ENCODE data around the gene EIF4G3.
"Not testable (repeated sequence)": the region's sequence is repeated elsewhere in the genome, so short reads cannot be mapped to it uniquely, and the experiment has no call there.

EIF4G3 gene, protein sequence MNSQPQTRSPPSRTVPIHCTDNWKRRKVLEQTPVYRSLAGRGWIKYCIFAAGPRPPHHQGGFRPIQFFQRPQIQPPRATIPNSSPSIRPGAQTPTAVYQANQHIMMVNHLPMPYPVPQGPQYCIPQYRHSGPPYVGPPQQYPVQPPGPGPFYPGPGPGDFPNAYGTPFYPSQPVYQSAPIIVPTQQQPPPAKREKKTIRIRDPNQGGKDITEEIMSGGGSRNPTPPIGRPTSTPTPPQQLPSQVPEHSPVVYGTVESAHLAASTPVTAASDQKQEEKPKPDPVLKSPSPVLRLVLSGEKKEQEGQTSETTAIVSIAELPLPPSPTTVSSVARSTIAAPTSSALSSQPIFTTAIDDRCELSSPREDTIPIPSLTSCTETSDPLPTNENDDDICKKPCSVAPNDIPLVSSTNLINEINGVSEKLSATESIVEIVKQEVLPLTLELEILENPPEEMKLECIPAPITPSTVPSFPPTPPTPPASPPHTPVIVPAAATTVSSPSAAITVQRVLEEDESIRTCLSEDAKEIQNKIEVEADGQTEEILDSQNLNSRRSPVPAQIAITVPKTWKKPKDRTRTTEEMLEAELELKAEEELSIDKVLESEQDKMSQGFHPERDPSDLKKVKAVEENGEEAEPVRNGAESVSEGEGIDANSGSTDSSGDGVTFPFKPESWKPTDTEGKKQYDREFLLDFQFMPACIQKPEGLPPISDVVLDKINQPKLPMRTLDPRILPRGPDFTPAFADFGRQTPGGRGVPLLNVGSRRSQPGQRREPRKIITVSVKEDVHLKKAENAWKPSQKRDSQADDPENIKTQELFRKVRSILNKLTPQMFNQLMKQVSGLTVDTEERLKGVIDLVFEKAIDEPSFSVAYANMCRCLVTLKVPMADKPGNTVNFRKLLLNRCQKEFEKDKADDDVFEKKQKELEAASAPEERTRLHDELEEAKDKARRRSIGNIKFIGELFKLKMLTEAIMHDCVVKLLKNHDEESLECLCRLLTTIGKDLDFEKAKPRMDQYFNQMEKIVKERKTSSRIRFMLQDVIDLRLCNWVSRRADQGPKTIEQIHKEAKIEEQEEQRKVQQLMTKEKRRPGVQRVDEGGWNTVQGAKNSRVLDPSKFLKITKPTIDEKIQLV (N-terminal part only)

DNA sequence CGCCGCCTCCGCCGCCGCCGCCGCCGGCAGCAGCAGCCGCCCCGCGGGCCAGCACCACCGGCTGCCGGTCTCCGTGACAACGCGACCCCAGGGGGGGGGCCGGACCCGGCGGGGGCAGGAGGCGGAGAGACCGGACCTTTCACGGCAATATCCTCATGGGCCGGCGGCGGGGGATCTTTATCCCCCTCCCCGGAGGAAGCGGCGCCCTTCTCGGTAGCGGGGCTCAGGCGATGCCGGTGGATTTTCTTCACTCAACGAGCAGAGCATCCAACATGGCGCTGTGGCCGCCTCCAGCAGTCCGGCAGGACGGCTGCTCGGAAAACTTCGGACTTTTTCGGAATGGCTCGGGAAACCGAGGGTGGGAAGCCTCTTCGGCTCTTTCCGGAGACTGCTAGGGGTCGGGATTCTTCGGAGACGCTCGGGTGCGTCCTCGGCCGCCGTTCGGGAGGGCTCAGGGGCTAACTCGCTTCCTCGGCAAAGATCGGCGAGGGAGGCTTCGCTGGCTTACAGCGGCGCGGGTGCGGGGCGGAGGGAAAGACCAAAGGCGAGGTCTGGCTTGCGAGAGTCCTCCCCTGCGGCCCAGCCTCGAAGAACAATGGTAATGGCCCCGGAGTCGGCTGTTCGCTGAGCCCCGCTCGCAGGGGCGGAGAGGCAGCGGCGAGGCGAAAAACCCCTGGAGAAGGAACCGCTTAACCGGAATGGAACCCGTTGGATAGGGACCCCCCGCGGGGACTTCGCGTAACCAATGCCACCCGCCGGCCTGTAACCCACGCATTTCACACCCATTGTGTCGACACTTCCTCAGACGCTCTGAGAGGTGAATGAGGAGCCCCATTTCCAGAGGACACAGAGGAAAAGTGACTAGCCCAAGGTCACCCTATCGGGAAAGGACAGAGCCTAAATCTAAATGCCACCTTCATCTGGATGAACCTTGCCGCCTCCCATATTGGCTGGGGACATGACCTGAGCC lies at the start of gene EIF4G3:
EIF4G3 (minus strand) TSS at position 312 of the 970 bp plus-strand sequence. CDS start 174,155 bp downstream, outside the sequence.
- DNase-seq, result peak; percentile 100

DNA sequence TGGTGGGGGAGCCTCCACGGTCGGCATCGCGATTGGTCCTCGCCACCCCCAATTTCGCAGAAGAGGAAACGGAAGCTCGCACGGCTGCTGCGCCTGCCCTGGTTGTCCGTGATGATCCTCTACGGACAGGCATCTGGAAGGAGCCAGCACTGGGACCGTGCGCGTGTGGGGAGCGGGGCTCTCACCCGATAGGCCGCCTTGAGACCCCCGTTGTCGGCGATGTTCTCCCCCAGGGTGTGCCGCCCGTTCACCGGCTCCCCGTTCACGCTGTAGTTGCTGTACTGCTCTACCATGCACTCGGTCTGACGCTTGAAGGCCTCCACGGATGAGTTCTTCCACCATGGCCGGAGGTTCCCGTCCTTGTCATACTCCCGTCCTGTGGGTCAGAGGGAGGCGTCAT lies 48.4 kb upstream of the EIF4G3 start:
- no peak for DNase-seq

DNA sequence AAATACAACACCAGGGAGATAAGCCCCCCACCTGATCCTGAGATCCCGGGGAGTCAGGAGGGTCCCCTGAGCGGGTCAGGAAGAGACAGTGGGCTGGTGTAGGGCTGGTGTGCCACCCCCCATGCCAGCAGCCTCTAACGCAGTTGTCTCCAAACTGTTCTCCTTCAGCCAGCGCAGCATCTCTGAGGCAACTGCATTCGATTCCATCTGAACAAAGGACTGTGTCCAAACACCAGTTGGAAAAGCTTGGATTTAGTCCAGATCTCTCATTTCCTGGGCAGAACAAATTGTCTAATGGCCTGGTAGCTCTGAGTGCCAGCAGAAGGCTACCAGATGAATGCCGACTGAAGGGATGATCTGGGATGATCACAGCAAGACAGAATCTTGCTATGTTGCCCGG lies 44.1 kb upstream of the EIF4G3 start:
- no peak for DNase-seq

DNA sequence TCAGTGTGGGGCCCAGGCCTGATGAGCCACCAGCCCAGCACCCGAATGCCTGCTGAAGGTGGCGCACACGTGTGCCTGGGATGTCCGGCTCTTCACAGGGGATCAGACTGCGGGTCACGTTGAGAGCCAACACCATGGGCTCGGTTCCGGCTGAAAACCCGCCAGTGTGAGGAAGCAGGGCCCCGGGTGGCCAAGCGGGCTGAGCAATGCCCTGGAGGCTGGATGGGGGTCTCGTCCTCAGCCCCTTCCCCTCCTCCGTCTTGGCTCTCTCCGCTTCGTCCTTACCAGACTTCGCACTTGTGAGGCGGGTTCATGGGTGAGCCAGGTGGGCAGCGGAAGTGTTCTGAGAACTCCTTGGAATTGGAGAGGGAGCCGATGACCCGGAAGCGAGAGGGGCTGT lies 43.0 kb upstream of the EIF4G3 start:
- no peak for DNase-seq

DNA sequence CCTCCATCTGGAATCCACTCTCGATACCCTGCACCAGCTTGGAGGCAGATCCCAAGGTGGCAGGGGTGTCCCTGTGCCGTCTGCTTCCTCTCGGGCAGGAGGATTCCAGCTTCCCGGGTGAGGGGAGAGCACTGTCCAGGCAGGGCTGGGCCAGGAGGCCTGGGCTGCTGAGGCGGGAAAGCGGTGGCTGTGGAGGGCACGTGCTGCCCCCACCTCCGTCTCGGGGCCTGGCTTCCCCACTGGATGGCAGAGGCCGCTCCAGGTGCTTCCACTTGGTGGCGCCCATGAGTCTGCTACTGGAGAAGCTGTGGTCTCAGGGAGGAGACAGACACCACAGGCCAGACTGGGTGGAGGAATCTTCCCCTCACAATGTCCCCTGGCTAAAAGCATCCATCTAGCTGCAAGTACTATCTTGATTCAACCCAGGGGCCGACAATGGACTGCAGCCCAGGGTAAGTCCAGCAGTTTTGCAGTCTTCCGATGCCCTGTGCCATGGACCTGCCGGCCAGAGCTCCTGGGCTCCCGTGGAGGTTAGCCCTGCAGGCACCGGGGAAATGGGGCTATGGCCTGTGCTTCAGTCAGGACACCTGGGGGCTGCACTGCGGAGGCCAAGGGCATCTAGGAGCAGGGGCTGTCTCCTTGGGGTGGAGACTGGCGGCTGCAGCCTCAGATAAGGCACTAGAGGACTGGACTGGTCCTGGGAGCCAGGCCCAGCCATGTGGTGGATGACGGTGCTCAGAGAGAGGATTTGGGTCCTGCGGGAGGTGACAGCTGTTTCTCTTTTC lies 41.3 kb upstream of the EIF4G3 start:
- peak; percentile 57 for DNase-seq

DNA sequence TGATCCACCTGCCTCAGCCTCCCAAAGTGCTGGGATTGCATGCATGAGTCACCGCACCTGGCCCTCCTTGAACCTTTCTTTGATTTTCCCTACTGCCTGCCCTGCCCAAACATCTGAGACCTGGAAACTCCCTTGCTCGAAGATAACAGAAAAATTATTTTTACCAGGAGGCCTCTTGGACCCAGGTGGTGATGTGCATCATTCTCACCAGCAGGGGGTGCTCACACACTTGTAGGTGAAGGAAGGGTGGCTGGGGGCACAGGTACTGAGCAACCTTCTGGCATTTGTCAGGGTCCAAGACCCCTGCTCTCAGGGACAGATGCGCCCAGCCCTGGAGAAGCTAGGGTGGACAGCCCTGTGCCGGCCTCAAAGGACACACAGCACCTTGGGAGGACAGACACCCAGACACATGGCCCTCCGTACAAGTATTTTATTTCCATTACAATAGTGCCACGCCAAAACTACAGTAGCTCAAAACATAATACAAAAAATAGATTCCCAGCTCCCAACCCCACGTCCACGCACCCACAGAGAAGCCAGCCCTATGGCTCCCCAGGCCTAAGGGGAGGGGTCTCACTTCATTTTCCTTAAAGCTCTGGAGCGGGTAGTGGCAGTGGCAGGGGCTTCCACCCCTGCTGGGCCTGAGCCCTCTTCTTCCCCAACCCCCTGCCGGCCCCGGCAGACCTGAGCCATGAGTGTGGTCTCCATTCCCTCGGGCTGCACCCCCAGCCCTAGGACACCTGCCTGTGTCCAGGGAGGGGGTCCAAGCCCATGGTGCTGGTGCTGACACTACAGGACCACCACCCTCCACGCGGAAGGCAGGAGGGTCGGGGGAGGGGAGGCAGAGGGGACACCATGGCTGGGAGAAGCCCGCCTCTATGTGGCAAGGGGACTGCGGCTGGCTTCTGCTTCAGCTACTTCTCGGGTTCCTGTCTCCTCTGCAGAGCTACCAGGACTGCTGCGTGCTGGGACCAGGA lies 40.4 kb upstream of the EIF4G3 start:
- peak; percentile 71 for DNase-seq

DNA sequence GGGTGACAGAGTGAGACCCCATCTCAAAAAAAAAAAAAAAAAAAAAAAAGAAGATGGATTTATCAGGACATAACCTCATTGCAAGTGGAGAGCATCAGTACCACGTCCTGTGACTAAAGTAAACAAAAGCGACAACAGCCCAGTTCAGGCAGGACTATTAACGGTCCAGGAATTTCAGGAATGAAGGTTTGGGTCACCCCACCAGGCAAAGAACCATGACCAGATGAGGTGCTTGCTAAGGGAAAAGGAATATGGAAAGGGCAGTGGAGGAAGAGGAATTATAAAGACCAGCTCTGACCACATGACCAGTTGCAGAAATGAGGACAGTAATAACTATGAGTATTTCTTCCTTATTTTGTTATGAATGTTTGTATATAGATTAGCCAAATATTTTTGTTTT lies 35.4 kb upstream of the EIF4G3 start:
- DNase-seq, result no peak

DNA sequence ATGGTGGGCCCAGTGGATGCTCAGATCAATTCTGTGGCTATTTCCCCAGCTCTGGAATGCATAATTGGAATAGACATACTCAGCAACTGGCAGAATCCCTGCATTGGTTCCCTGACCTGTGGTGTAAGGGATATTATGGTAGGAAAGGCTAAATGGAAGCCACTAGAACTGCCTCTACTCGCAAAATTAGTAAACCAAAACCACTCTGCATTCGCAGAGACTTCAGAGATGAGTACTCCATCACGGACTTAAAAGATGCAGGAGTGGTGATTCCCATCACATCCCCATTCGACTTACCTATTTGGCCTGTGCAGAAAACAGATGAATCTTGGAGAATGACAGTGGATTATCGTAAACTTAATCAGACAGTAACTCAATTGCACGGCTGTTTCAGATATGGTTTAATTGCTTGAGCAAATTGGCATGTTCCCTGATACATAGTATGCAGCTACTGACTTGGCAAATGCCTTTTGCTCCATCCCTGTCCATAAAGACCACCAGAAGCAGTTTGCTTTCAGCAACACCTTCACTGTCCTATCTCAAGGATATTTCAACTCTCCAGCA lies 31.5 kb upstream of the EIF4G3 start:
- DNase-seq, result not testable (repeated sequence)

DNA sequence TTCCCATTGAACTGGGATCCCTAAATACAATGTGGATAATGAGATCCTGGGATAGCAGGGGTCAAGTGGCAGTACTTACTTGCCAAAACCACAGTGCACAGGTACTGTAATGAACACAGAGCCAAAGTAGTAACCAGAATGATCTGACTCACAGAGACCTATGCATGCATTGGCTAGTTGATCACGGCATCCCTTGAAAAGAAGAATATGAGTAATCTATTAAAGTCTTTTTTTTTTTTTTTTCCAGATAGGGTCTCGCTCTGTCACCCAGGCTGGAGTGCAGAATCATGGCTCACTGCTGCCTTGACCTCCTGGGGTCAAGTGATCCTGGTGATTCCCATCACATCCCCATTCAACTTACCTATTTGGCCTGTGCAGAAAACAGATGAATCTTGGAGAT lies 29.4 kb upstream of the EIF4G3 start:
- DNase-seq, result no peak

DNA sequence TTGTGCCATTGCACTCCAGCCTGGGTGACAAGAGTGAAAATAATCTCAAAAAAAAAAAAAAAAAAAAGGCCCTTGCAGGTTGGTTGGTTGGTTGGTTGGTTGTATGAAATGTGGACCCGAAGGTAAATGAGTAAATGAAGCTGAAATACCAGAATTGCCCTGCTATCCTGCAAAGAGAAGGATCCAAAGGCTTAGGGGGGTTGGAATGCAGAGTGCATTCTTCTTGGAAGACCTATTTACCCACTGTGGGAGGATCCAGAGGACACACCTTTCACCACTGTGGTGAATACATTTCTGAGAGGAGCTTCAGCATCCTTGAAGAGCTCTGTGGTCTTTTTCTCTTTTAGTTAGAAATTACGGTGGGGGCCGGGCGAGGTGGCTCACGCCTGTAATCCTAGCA lies 28.7 kb upstream of the EIF4G3 start:
- no peak for DNase-seq

DNA sequence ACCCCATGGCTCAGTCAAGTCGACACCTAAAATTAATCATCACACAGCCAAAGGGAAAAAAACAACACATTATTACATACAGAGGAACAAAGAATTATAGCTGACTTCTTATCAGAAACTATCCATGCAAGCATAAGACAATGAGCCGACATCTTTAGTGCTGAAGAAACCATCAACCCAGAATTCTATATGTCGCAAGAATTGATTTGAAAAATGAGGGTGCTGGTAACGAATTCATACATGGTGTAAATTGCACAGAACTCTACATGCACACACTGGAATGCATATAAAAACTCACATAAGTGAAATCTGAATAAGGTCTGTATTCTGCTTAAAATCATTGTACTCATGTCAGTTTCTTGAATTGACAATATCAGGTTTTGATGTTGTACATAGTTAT lies 25.0 kb upstream of the EIF4G3 start:
- DNase-seq, result no peak

DNA sequence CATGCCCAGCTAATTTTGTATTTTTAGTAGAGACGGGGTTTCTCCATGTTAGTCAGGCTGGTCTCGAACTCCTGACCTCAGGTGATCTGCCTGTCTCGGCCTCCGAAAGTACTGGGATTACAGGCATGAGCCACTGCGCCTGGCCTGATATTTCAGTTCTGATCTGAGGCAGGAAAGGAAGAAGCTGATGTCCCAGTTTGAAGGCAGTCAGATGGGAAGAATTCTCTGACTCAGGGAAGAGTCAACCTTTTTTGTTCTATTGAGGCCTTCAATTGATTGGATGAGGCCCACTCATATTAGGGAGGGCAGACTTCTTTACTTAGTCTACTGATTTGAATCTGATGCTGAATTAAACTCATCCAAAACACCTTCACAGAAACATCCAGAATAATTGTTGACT lies 24.5 kb upstream of the EIF4G3 start:
- not testable (repeated sequence) for DNase-seq

DNA sequence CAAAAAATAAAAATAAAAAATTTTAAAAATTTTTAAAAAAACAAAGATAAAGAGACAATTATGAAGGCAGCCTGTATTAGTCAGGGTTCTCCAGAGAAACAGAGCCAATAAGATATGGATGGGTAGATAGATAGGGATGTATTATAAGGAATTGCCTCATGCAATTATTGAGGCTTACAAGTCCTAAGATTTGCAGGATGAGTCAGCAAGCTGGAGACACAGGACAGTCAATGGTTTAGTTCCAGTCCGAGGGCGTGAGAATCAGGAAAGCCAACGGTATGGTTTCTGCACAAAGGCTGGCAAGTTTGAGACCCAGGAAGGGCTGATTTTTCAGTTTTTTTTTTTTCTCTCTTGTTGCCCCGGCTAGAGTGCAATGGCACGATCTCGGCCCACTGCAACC lies 24.1 kb upstream of the EIF4G3 start:
- DNase-seq, result no peak

DNA sequence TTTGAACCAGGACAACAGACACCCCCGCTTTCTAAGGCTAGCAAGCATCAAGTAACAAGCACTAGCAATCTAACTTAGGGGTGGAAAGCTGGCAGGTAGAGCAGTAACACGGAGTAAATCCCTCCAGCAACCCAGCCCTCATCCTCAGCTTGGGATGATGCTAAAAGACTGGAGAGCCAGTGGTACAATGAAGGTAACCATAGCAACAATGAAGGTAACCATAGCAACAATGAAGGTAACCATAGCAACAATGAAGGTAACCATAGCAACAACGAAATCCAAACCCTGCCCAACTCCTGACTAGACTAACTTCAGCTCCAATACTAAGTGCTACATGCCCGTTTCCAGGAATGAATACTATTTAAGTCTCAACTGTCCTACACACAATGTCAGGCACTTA lies 22.2 kb upstream of the EIF4G3 start:
- no peak for DNase-seq

DNA sequence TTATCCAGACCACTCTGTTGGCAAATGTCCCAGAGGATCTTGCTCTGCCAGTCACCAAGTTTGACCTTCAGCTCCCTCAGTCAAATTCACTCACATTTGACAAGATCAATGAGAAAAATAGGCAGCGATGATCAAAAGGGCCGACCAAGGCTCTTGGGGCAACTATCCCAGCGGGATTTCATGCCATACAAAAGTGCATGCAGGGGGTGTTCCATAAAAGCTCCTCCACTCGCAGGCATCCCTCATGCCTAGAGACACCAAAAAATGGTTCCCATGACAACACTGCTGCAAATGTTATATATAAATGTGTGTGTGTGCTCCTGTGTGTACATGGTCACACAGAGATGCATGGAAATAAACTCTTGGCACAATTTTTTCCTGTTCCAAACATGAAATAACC lies 16.2 kb upstream of the EIF4G3 start:
- no peak for DNase-seq

DNA sequence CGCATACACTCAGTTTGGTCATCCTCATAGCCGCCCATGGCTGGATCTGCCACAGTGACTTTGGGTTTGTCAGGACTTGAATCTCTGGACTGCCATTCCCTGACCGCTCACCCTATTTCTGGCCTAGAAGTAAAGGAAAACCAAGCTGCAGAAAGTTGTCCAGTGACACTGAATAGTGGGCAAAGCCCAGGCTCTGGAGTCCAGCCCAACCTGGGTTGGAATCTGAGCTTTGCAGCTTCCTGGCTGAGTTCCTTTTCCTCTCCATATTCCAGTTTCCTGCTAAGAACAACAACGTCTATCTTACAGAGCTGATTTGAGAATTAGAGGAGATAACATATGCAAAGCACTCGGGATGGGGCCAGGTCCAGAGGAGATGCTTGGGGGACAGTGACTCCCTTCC lies 15.6 kb upstream of the EIF4G3 start:
- no peak for DNase-seq

DNA sequence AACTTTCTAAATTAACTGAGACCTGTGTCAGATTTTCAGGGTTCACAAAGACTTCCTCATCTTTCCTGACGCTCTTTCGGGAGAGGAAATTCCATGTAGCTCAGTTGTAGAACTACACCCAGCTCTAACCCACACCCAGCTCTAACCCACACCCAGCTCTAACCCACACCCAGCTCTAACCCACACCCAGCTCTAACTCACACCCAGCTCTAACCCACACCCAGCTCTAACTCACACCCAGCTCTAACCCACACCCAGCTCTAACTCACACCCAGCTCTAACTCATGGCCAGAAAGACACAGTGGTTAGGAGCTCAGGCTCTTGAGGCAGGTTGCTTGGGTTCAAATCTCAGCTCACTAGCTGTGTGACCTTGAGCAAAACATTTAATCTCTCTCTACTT lies 14.1 kb upstream of the EIF4G3 start:
- DNase-seq, result not testable (repeated sequence)

DNA sequence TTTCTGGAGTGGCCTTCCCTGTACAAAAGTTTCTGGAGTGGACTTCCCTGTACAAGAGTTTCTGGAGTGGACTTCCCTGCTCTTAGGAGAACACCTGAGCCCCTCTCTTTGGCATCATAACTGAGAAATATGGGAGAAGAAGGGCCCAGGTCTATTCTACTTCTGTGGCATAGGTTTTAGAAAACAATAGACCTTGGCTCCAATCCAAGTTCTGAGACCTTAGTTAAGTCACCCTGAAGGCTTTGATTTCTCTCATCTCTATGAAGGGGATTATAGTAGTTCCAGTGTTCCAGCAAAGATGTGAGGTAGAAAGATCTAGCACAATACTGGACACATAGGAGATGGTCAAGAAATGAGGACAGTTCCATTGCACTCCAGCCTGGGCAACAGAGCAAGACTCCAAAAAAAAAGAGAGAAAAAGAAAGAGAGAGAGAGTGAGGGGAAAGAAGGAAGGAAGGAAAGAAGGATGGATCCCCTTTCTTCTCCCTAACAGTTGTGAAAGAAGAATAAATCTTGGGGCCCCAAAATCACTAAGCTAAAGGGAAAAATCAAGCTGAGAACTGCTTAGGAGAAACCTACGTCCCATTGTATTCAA lies 13.3 kb upstream of the EIF4G3 start:
- no peak for DNase-seq

DNA sequence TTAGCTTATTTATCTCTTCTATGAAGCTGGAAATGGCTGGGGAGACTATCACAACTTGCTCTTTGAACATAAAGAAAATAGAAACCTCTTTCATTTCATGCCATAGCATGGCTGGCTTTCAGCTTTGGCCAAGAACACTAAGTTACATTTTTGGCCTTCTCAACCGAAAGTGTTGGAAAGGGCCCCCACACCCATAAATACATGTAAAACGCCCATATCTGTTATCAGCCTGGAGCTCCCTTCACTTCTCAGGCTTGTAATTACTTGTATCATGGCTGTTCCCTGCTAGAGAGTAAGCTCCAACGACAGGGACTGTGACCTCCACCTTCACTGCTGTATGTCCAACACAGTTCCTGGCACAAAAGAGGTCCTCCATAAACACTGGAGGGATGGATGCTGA lies 12.7 kb upstream of the EIF4G3 start:
- DNase-seq, result no peak
